HG03066 (cell line): ENCODE data around the gene RNF6.
A peak's percentile ranks its signal among the peaks of the same experiment; 100 is the strongest.

ENCODE experiments used
- ATAC-seq: cut with Tn5 transposase; IDR thresholded peaks from one replicate; pipeline ENCODE4 v1.9.1; 2021; ENCODE audit warnings: low read depth; ENCODE audit not compliant: unreplicated experiment

RNF6 gene

GRCh38 chr13:26227166-26227971, 5.3 kb upstream of the RNF6 start:
- no peak for ATAC-seq

GRCh38 chr13:26225896-26226617, 3.9 kb upstream of the RNF6 start:
- ATAC-seq: no peak

GRCh38 chr13:26222520-26223046, 469 bp upstream of the RNF6 start:
- peak; percentile 40 for ATAC-seq

GRCh38 chr13:26221399-26221720, 754 bp downstream of the RNF6 start:
- peak; percentile 19 for ATAC-seq

- no peak for ATAC-seq
Observed at GRCh38 chr13:26220575-26220974, 1.5 kb downstream of the RNF6 start.

- ATAC-seq: no peak
Observed at GRCh38 chr13:26219726-26220125, 2.4 kb downstream of the RNF6 start.

GRCh38 chr13:26216042-26216441, 6.1 kb downstream of the RNF6 start:
- ATAC-seq: no peak

GRCh38 chr13:26213982-26214381, 8.1 kb downstream of the RNF6 start:
- ATAC-seq: no peak

GRCh38 chr13:26213345-26213744, 8.8 kb downstream of the RNF6 start:
- ATAC-seq: no peak

GRCh38 chr13:26208287-26208686, 13.8 kb downstream of the RNF6 start:
- no peak for ATAC-seq

GRCh38 chr13:26202365-26202972, 19.6 kb downstream of the RNF6 start:
- no peak for ATAC-seq

- ATAC-seq: no peak
Observed at GRCh38 chr13:26200811-26201210, 21.3 kb downstream of the RNF6 start.

GRCh38 chr13:26198116-26198515, 24.0 kb downstream of the RNF6 start:
- ATAC-seq: no peak

- no peak for ATAC-seq
Observed at GRCh38 chr13:26197298-26197697, 24.8 kb downstream of the RNF6 start.

GRCh38 chr13:26186995-26187394, 35.1 kb downstream of the RNF6 start:
- ATAC-seq: no peak

GRCh38 chr13:26186118-26186870, 35.8 kb downstream of the RNF6 start:
- ATAC-seq: peak; percentile 72

- ATAC-seq: peak; percentile 9
Observed at GRCh38 chr13:26185720-26186117, 36.4 kb downstream of the RNF6 start.

- peak; percentile 30 for ATAC-seq
Observed at GRCh38 chr13:26184791-26185250, 37.3 kb downstream of the RNF6 start.

- ATAC-seq: no peak
Observed at GRCh38 chr13:26183416-26183815, 38.7 kb downstream of the RNF6 start.

- ATAC-seq: no peak
Observed at GRCh38 chr13:26179344-26179743, 42.8 kb downstream of the RNF6 start.

- no peak for ATAC-seq
Observed at GRCh38 chr13:26168835-26169234, 53.3 kb downstream of the RNF6 start.
